ENCODE measurements around the gene KCTD11. TPM values are rescaled to one million over a fixed set of nuclear protein-coding genes. Genes with fewer than 3 reads are reported as not detected.

KCTD11 gene
- total RNA-seq, 1 experiment from 2014 or later = 5.1 TPM

DNA sequence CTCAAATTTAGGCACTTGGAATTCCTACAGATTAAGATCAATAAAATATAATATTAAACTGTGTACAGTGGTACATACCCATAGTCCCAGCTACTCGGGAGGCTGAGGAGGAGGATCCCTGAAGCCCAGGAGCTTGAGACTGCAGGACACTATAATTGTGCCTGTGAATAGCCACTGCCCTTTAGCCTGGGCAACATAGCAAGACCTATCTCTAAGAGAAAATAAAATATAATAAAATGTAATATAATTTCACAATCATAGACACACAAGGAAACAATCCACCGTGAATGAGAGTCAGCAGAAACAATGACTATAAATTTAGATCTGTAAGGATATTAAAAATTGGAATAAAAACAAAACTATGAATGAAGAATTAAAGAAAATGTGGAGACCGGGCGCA, 18.9 kb downstream of the KCTD11 start:
- Mint-ChIP-seq H3K4me3 (ENCODE audit: unreplicated experiment) (no peak overlapping the region), H3K9me3 (ENCODE audit: unreplicated experiment) (no peaks in the 10 kb centered on the region), H3K4me1 (ENCODE audit: low read depth, unreplicated experiment) (no peaks in the 10 kb centered on the region), H3K36me3 (ENCODE audit: insufficient read depth, unreplicated experiment) (no peaks in the 10 kb centered on the region), H3K27me3 (ENCODE audit: insufficient read depth, unreplicated experiment) (no peaks in the 10 kb centered on the region), H3K27ac (ENCODE audit: unreplicated experiment) (no peak overlapping the region)
- no peak for DNase-seq
- H3K36me3 ChIP-seq (ENCODE audit: control insufficient read depth, insufficient read depth, low read length) = no peaks in the 10 kb centered on the region
- TF ChIP-seq, protein P1, sequence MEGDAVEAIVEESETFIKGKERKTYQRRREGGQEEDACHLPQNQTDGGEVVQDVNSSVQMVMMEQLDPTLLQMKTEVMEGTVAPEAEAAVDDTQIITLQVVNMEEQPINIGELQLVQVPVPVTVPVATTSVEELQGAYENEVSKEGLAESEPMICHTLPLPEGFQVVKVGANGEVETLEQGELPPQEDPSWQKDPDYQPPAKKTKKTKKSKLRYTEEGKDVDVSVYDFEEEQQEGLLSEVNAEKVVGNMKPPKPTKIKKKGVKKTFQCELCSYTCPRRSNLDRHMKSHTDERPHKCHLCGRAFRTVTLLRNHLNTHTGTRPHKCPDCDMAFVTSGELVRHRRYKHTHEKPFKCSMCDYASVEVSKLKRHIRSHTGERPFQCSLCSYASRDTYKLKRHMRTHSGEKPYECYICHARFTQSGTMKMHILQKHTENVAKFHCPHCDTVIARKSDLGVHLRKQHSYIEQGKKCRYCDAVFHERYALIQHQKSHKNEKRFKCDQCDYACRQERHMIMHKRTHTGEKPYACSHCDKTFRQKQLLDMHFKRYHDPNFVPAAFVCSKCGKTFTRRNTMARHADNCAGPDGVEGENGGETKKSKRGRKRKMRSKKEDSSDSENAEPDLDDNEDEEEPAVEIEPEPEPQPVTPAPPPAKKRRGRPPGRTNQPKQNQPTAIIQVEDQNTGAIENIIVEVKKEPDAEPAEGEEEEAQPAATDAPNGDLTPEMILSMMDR (IDR thresholded peaks at IDR 0.05; ENCODE audit: insufficient read depth in 1 of 2, low read depth in 1 of 2, low read length in 1 of 2, severe bottlenecking in 1 of 2, unreplicated experiment in 1 of 2) = no peak
- H3K4me1 ChIP-seq = no peaks in the 10 kb centered on the region
- intact Hi-C loops (cut with micrococcal nuclease; ENCODE audit: unreplicated experiment) = no loop called here
- H3K9me3 ChIP-seq = no peaks in the 10 kb centered on the region
- ChIA-PET CTCF (no interaction called here), POLR2A (interaction anchor here (0.6 kb wide), 1 partner anchor 110 kb away, joined by 3 read pairs; the partner anchor contains the start of gene SLC35G6)
- H3K27me3 ChIP-seq (replicated peaks; ENCODE audit: control insufficient read depth, insufficient read depth, low read length) = no peaks in the 10 kb centered on the region
- BruUV-seq (replicated peaks) = no TSS peak
- no peak overlapping the region for H3K4me3 ChIP-seq (ENCODE audit: low read depth, low read length)

DNA sequence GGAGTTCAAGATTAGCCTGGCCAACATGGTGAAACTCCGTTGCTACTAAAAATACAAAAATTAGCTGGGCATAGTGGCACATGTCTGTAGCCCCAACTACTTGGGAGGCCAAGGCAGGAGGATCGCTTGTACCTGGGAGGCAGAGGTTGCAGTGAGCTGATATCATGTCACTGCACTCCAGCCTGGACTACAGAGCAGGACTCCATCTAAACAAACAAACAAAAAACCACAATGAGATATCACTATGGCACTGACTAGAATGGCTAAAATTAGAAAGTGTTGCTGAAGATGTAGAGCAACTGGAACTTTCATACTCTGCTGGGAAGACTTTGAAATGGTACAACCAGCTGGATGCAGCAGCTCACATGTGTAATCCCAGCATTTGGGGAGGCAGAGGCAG, 22.4 kb downstream of the KCTD11 start:
- no peaks in the 10 kb centered on the region for H3K9me3 ChIP-seq
- H3K27ac Mint-ChIP-seq (ENCODE audit: unreplicated experiment) = no peak overlapping the region
- TF ChIP-seq, protein P1 (IDR thresholded peaks at IDR 0.05; ENCODE audit: insufficient read depth in 1 of 2, low read depth in 1 of 2, low read length in 1 of 2, severe bottlenecking in 1 of 2, unreplicated experiment in 1 of 2) = no peak
- no peak overlapping the region for H3K4me3 ChIP-seq (ENCODE audit: low read depth, low read length)
- BruUV-seq (replicated peaks) = no TSS peak
- no peaks in the 10 kb centered on the region for H3K4me1 Mint-ChIP-seq (ENCODE audit: low read depth, unreplicated experiment)
- H3K4me1 ChIP-seq = no peaks in the 10 kb centered on the region
- DNase-seq = no peak
- POLR2A ChIA-PET = no interaction called here
- no peaks in the 10 kb centered on the region for H3K27me3 Mint-ChIP-seq (ENCODE audit: insufficient read depth, unreplicated experiment)
- intact Hi-C loops (cut with micrococcal nuclease; ENCODE audit: unreplicated experiment) = no loop called here
- no peaks in the 10 kb centered on the region for H3K36me3 ChIP-seq (ENCODE audit: control insufficient read depth, insufficient read depth, low read length)
- H3K4me3 Mint-ChIP-seq (ENCODE audit: unreplicated experiment) = no peak overlapping the region
- no peaks in the 10 kb centered on the region for H3K27me3 ChIP-seq (replicated peaks; ENCODE audit: control insufficient read depth, insufficient read depth, low read length)
- H3K9me3 Mint-ChIP-seq (ENCODE audit: unreplicated experiment) = no peaks in the 10 kb centered on the region
- CTCF ChIA-PET = no interaction called here
- H3K36me3 Mint-ChIP-seq (ENCODE audit: insufficient read depth, unreplicated experiment) = no peaks in the 10 kb centered on the region

GRCh38 chr17:7379134-7379533, 27.2 kb downstream of the KCTD11 start:
- peak overlapping the region; percentile 12 for H3K4me3 Mint-ChIP-seq (ENCODE audit: unreplicated experiment)
- ChIA-PET CTCF (no interaction called here), POLR2A (no interaction called here)
- Histone ChIP-seq H3K9me3 (no peaks in the 10 kb centered on the region), H3K27me3 (replicated peaks; ENCODE audit: control insufficient read depth, insufficient read depth, low read length) (no peaks in the 10 kb centered on the region), H3K4me3 (ENCODE audit: low read depth, low read length) (no peak overlapping the region), H3K4me1 (no peaks in the 10 kb centered on the region), H3K36me3 (ENCODE audit: control insufficient read depth, insufficient read depth, low read length) (no peaks in the 10 kb centered on the region)
- no peak overlapping the region for H3K27ac Mint-ChIP-seq (ENCODE audit: unreplicated experiment)
- TF ChIP-seq, protein P1 (IDR thresholded peaks at IDR 0.05; ENCODE audit: insufficient read depth in 1 of 2, low read depth in 1 of 2, low read length in 1 of 2, severe bottlenecking in 1 of 2, unreplicated experiment in 1 of 2) = no peak
- no peaks in the 10 kb centered on the region for H3K27me3 Mint-ChIP-seq (ENCODE audit: insufficient read depth, unreplicated experiment)
- peaks cover 5% of the 10 kb centered on the region for H3K36me3 Mint-ChIP-seq (ENCODE audit: insufficient read depth, unreplicated experiment)
- intact Hi-C loops (cut with micrococcal nuclease; ENCODE audit: unreplicated experiment) = no loop called here
- H3K9me3 Mint-ChIP-seq (ENCODE audit: unreplicated experiment) = no peaks in the 10 kb centered on the region
- no TSS peak for BruUV-seq (replicated peaks)
- H3K4me1 Mint-ChIP-seq (ENCODE audit: low read depth, unreplicated experiment) = peaks cover 7% of the 10 kb centered on the region
- no peak for DNase-seq

Data from Caco-2 (cell line).